GM13976 (cell line): ENCODE data around the gene MVK.

Source experiments
- DNase-seq: peaks from one replicate; pipeline ENCODE4 v3.0.0; 2012; ENCODE audit warnings: low spot score
- CTCF ChIP-seq: IDR thresholded peaks from 2 replicates; pipeline ENCODE4 v1.5.1; 2012; ENCODE audit warnings: borderline replicate concordance, mild to moderate bottlenecking; ENCODE audit not compliant: insufficient read depth; ENCODE audit errors: extremely low read depth, missing control alignments, control extremely low read depth
- in situ Hi-C: fragments of 300-500 bp; cut with MboI; formaldehyde crosslinking; loops from one replicate; pipeline ENCODE4 v1.12.0; 2022; ENCODE audit warnings: low sequenced_read_pairs, mixed read lengths, inconsistent platforms; ENCODE audit not compliant: unreplicated experiment

MVK gene

GRCh38 chr12:109562871-109563270, 10.7 kb upstream of the MVK start:
- no peak for DNase-seq
- TF ChIP-seq CTCF = no peak
- in situ Hi-C loops = no loop called here

- TF ChIP-seq CTCF = no peak
- no peak for DNase-seq
- in situ Hi-C loops = no loop called here
These were observed 10.0 kb upstream of the MVK start for GRCh38 chr12:109563291-109564284.

DNA sequence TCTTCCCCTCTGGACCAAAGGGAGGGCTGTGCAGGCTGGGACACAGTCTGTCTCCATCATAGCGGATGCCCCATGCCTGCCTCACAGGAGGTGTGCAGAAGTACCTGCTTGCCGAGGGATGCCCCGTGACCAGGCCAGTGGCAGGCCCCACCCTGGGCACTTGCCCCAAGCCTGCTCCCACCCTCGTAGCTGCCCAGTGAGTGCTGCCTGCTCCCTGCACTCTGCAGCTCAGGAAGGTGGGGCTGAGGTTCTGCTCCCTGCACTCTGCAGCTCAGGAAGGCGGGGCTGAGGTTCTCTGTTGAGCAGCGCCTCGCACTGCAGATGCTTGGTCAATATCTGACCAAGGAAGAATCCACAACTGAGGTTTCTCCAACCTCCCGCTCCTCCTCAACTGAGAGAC, 7.2 kb upstream of the MVK start:
- in situ Hi-C loops = no loop called here
- no peak for TF ChIP-seq CTCF
- no peak for DNase-seq

- TF ChIP-seq CTCF = no peak
- no peak for DNase-seq
- in situ Hi-C loops = no loop called here
These were observed 6.3 kb upstream of the MVK start for GRCh38 chr12:109567296-109567695.

- in situ Hi-C loops = no loop called here
- no peak for DNase-seq
- TF ChIP-seq CTCF = no peak
These were observed 5.6 kb upstream of the MVK start for GRCh38 chr12:109567967-109568366.

DNA sequence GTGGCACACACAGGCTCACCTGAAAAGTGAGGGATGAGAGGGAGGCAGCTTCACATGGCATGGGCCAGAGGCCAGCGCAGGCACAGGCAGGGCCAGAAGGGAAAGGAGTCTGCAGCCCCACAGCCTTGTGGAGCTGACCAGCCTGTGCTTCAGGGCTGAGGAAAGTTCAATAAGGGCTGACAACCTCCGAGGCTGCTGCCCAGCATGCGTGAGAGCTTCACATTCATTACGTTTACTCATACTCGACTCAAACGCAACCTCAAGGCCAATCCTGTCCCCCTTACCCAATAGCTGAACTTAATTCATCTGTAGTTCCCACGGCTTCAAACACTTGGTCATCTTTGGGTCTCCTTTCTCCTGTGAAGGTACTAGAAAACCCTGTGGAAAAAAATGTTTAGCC, 5.1 kb upstream of the MVK start:
- in situ Hi-C loops = no loop called here
- TF ChIP-seq CTCF = no peak
- no peak for DNase-seq
